Neural cell (in vitro differentiated cells): ENCODE data around the gene ACAP3.

Experiments used
- CTCF ChIP-seq: fragments of 450-650 bp; IDR thresholded peaks from 2 replicates; pipeline ENCODE4 v1.5.1; 2014; ENCODE audit warnings: antibody characterized with exemption, mild to moderate bottlenecking, moderate library complexity; ENCODE audit not compliant: poor library complexity, severe bottlenecking
- EP300 ChIP-seq: fragments of 450-650 bp; conservative IDR thresholded peaks from 2 replicates; pipeline ENCODE4 v1.6.1; 2014; ENCODE audit warnings: antibody characterized with exemption, mild to moderate bottlenecking, moderate library complexity; ENCODE audit not compliant: poor library complexity, severe bottlenecking
- EZH2 ChIP-seq: fragments of 200-600, 300-800 bp; shearing (Covaris generic), sonication (generic); IDR thresholded peaks from 2 replicates; pipeline ENCODE4 v1.6.1; 2014; ENCODE audit warnings: antibody characterized with exemption, low read length, borderline replicate concordance, mild to moderate bottlenecking; ENCODE audit not compliant: insufficient read depth, poor library complexity, severe bottlenecking
- MXI1 ChIP-seq: fragments of 450-650 bp; conservative IDR thresholded peaks from 2 replicates; pipeline ENCODE4 v1.6.1; 2014; ENCODE audit warnings: antibody characterized with exemption, mild to moderate bottlenecking; ENCODE audit not compliant: poor library complexity, severe bottlenecking
- REST ChIP-seq: IDR thresholded peaks from 2 replicates; pipeline ENCODE4 v1.6.1; 2012; ENCODE audit warnings: borderline replicate concordance
- SMC3 ChIP-seq: fragments of 450-650 bp; conservative IDR thresholded peaks from 2 replicates; pipeline ENCODE4 v1.6.1; 2014; ENCODE audit warnings: antibody characterized with exemption, mild to moderate bottlenecking, moderate library complexity; ENCODE audit not compliant: poor library complexity
- TAF1 ChIP-seq: IDR thresholded peaks from 2 replicates; pipeline ENCODE4 v1.6.1; 2012; ENCODE audit warnings: low read depth

GRCh38 chr1:1295154-1295923 lies 12.4 kb downstream of the ACAP3 start:
- TF ChIP-seq CTCF (no peak), MXI1 (no peak), REST (no peak), EP300 (no peak), SMC3 (no peak), EZH2 (no peak), TAF1 (no peak)
